Hepatocyte (in vitro differentiated cells): ENCODE results near the gene RECQL. TPM values are rescaled to one million over a fixed set of nuclear protein-coding genes. Genes with fewer than 3 reads are reported as not detected.

Experiments
- DNase-seq: peaks from one replicate; pipeline ENCODE4 v3.0.0-alpha.2; 2016; ENCODE audit warnings: low spot score
- H2AFZ ChIP-seq: fragments of 200-600 bp; sonication (generic); 2 replicates; pipeline ENCODE4 v1.6.0; 2016; ENCODE audit warnings: antibody characterized with exemption, mild to moderate bottlenecking
- H3K27ac ChIP-seq: fragments of 200-600 bp; sonication (generic); 2 replicates; pipeline ENCODE4 v1.5.1; 2016; ENCODE audit warnings: mild to moderate bottlenecking
- H3K27me3 ChIP-seq: fragments of 200-600 bp; sonication (generic); 2 replicates; pipeline ENCODE4 v1.6.1; 2016
- H3K36me3 ChIP-seq: fragments of 200-600 bp; sonication (generic); replicated peaks from 2 replicates; pipeline ENCODE4 v1.5.1; 2016; ENCODE audit warnings: low read depth; ENCODE audit not compliant: insufficient read depth
- H3K4me1 ChIP-seq: fragments of 200-600 bp; sonication (generic); 2 replicates; pipeline ENCODE4 v1.5.1; 2016; ENCODE audit warnings: mild to moderate bottlenecking, moderate library complexity; ENCODE audit not compliant: insufficient read depth
- H3K4me2 ChIP-seq: fragments of 200-600 bp; sonication (generic); 2 replicates; pipeline ENCODE4 v1.6.0; 2016
- H3K4me3 ChIP-seq: fragments of 200-600 bp; sonication (generic); 2 replicates; pipeline ENCODE4 v1.5.1; 2016; ENCODE audit warnings: mild to moderate bottlenecking
- H3K79me2 ChIP-seq: fragments of 200-600 bp; sonication (generic); 2 replicates; pipeline ENCODE4 v1.6.0; 2017; ENCODE audit warnings: mild to moderate bottlenecking
- H3K9me2 ChIP-seq: fragments of 200-600 bp; sonication (generic); replicated peaks from 2 replicates; pipeline ENCODE4 v1.6.0; 2017; ENCODE audit warnings: mild to moderate bottlenecking; ENCODE audit not compliant: insufficient read depth
- H3K9me3 ChIP-seq: fragments of 200-600 bp; sonication (generic); 2 replicates; pipeline ENCODE4 v1.5.1; 2016; ENCODE audit warnings: low read depth, mild to moderate bottlenecking
- H4K20me1 ChIP-seq: fragments of 200-600 bp; sonication (generic); 2 replicates; pipeline ENCODE4 v1.6.0; 2016; ENCODE audit warnings: mild to moderate bottlenecking; ENCODE audit not compliant: insufficient read depth, poor library complexity, severe bottlenecking
- CTCF ChIP-seq: fragments of 200-600 bp; sonication (generic); IDR thresholded peaks from 2 replicates; pipeline ENCODE4 v1.5.1; 2016; ENCODE audit warnings: antibody characterized with exemption, mild to moderate bottlenecking; ENCODE audit not compliant: poor library complexity
- EZH2 ChIP-seq: fragments of 200-600 bp; sonication (generic); IDR thresholded peaks from 2 replicates; pipeline ENCODE4 v1.6.1; 2016; ENCODE audit warnings: antibody characterized with exemption, mild to moderate bottlenecking, borderline replicate concordance
- EZH2phosphoT487 ChIP-seq: fragments of 200-600 bp; sonication (generic); IDR thresholded peaks from one replicate; pipeline ENCODE4 v1.6.1; 2018; ENCODE audit warnings: antibody characterized with exemption, mild to moderate bottlenecking, low read depth, moderate library complexity; ENCODE audit not compliant: unreplicated experiment, severe bottlenecking
- WGBS: methylation state at CpG from one replicate; pipeline ENCODE4 v1.1.6; 2016; ENCODE audit warnings: low lambda C conversion rate; ENCODE audit errors: missing lambda C conversion rate; 5-methylcytosine and 5-hydroxymethylcytosine counted together
- polyA plus RNA-seq: library from polyadenylated mRNA; unstranded; fragments of >200 nt; fragmentation: Nextera tagmentation; extraction: Ambion mirVana; gene quantifications from 2 replicates; pipeline ENCODE4 v1.2.1, GENCODE V29; 2016
- total RNA-seq: library from RNA; depleted of rRNA; stranded (reverse); fragments of >200 nt; gene quantifications from 2 replicates; pipeline ENCODE4 v1.2.3, GENCODE V29; 2014

RECQL gene
- total and polyA plus RNA-seq, 2 experiments from 2014 or later = 15.5 to 40.6 TPM

- H4K20me1 ChIP-seq = no peaks in the 10 kb centered on the region
- no peaks in the 10 kb centered on the region for H3K4me1 ChIP-seq
- no peaks in the 10 kb centered on the region for H3K27me3 ChIP-seq
- no peaks in the 10 kb centered on the region for H3K9me3 ChIP-seq
- H2AFZ ChIP-seq = no peak overlapping the region
- H3K4me2 ChIP-seq = no peak overlapping the region
- no peaks in the 10 kb centered on the region for H3K36me3 ChIP-seq
- TF ChIP-seq CTCF (no peak), EZH2phosphoT487 (no peak), EZH2 (no peak)
- H3K79me2 ChIP-seq = no peaks in the 10 kb centered on the region
- WGBS = 81% methylated on average over 2 of the region's 2 CpGs
- no peak for DNase-seq
- H3K27ac ChIP-seq = no peak overlapping the region
- no peaks in the 10 kb centered on the region for H3K9me2 ChIP-seq
- H3K4me3 ChIP-seq = no peak overlapping the region
These were observed 44.1 kb upstream of the RECQL start for GRCh38 chr12:21545557-21545956.

- Histone ChIP-seq H3K4me2 (no peak overlapping the region), H3K27ac (no peak overlapping the region), H3K27me3 (no peaks in the 10 kb centered on the region), H3K9me2 (no peaks in the 10 kb centered on the region), H3K36me3 (no peaks in the 10 kb centered on the region), H2AFZ (no peak overlapping the region), H3K79me2 (no peaks in the 10 kb centered on the region), H3K9me3 (no peaks in the 10 kb centered on the region), H3K4me1 (no peaks in the 10 kb centered on the region), H4K20me1 (no peaks in the 10 kb centered on the region), H3K4me3 (no peak overlapping the region)
- TF ChIP-seq EZH2phosphoT487 (no peak), CTCF (no peak), EZH2 (no peak)
- no peak for DNase-seq
These were observed 41.7 kb upstream of the RECQL start for GRCh38 chr12:21543151-21543550.

DNA sequence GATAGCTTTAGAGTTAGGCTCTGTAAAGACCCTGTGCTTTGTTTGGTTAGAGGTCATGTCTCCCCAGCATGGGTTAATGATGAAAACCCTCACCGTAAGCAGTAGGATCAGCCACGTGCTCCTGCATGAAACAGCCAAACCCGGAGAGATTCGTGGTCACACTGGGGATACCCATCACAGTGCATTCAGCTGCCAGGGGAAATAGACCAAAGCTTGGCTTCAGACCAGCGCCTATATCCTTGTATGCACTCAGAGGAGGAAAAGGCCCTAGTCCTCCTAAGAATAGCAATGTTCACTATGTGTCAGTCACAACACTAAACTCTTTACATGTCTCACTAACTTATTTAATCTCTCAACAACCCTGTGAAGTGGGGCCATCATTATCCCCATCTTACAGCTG, 41.0 kb upstream of the RECQL start:
- TF ChIP-seq CTCF (no peak), EZH2phosphoT487 (no peak), EZH2 (no peak)
- no peaks in the 10 kb centered on the region for H3K79me2 ChIP-seq
- H3K4me3 ChIP-seq = no peak overlapping the region
- H2AFZ ChIP-seq = no peak overlapping the region
- H3K9me2 ChIP-seq = no peaks in the 10 kb centered on the region
- no peak overlapping the region for H3K4me2 ChIP-seq
- no peaks in the 10 kb centered on the region for H3K36me3 ChIP-seq
- 88% methylated on average over 5 of the region's 5 CpGs for WGBS
- no peak overlapping the region for H3K27ac ChIP-seq
- DNase-seq = no peak
- H4K20me1 ChIP-seq = no peaks in the 10 kb centered on the region
- H3K27me3 ChIP-seq = no peaks in the 10 kb centered on the region
- no peaks in the 10 kb centered on the region for H3K9me3 ChIP-seq
- no peaks in the 10 kb centered on the region for H3K4me1 ChIP-seq

- H4K20me1 ChIP-seq = no peaks in the 10 kb centered on the region
- H3K4me1 ChIP-seq = no peaks in the 10 kb centered on the region
- H3K27ac ChIP-seq = no peak overlapping the region
- 65% methylated on average over 6 of the region's 6 CpGs for WGBS
- H3K79me2 ChIP-seq = no peaks in the 10 kb centered on the region
- no peaks in the 10 kb centered on the region for H3K9me2 ChIP-seq
- no peaks in the 10 kb centered on the region for H3K36me3 ChIP-seq
- no peak overlapping the region for H3K4me2 ChIP-seq
- H3K9me3 ChIP-seq = no peaks in the 10 kb centered on the region
- no peak overlapping the region for H3K4me3 ChIP-seq
- TF ChIP-seq EZH2 (no peak), EZH2phosphoT487 (no peak), CTCF (no peak)
- H3K27me3 ChIP-seq = no peaks in the 10 kb centered on the region
- DNase-seq = no peak
- H2AFZ ChIP-seq = no peak overlapping the region
These were observed 40.3 kb upstream of the RECQL start for GRCh38 chr12:21541773-21542172.
